KOPT-K1 (cell line): ENCODE data around the gene PRELID1.

Experiments used
- H3K27ac ChIP-seq: fragments of 200-600 bp; sonication (generic); 2 replicates; pipeline ENCODE4 v1.5.1; 2016; ENCODE audit warnings: antibody characterized with exemption, mild to moderate bottlenecking, low read depth, low read length; ENCODE audit not compliant: poor library complexity, severe bottlenecking
- H3K36me3 ChIP-seq: fragments of 200-600 bp; sonication (generic); 2 replicates; pipeline ENCODE4 v1.5.1; 2017; ENCODE audit warnings: antibody characterized with exemption, mild to moderate bottlenecking, low read length, moderate library complexity; ENCODE audit not compliant: insufficient read depth
- H3K9me3 ChIP-seq: fragments of 200-600 bp; sonication (generic); 2 replicates; pipeline ENCODE4 v1.5.1; 2017; ENCODE audit warnings: antibody characterized with exemption, low read length, mild to moderate bottlenecking; ENCODE audit not compliant: insufficient read depth, poor library complexity, severe bottlenecking

Gene PRELID1

DNA sequence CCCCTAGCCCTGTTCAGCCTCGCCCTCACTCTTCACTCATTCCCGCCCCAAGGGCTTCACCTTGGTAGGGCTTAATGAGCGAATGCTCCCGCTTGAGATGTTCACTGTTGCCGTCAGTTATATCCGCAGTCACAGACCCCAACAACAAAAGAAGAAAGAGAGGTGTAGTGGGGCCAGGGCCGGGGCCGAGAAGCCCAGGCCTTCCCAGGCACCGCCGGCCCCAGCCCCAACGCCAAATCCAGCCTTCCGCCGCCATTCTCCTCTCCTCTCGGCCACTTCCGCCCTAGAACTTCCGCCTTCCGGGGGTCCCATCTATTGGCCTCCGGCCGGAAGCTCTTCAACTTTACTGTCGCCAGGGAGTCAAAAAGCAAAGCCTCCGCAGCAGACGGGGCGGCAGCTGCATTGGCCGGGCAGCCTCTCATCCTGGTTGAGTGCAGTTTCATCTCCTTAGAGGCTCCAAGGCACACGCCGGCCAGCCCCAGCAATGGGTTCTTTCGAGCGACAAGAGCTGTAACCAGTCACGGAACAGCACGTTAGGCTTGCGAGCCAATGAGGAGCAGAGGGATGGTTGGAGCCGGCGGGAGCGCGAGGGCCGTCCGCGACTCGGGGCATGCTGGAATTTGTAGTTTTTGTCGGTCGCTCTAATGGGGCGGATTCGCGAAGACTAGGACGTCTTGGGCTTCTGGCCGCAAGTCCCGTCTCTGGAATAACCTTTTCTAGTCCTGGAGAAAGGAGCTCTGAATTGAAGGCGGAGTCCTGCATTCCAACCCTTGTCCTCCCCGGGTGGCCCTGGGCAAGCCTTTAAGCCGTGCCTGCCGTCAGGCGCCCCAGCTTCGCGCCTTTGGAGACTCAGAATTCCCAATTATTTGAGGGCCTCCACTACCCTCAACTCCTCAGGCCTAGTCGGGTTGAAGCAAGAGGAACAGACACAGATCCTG, 48.1 kb downstream of the PRELID1 start, which contains the start of gene LMAN2:
TSS of gene LMAN2 (minus strand) at position 277 of the 938 bp plus-strand sequence. CDS start at position 256, 21 bp downstream.
- Histone ChIP-seq H3K27ac (peak within 1 kb of the TSS; percentile 88), H3K9me3 (no peaks in the 10 kb centered on the region), H3K36me3 (peaks cover 30% of the 10 kb centered on the region)

GRCh38 chr5:177353093-177353492, 49.5 kb downstream of the PRELID1 start:
- no peak overlapping the region for H3K27ac ChIP-seq
- peaks cover 17% of the 10 kb centered on the region for H3K36me3 ChIP-seq
- H3K9me3 ChIP-seq = no peaks in the 10 kb centered on the region

- Histone ChIP-seq H3K9me3 (no peaks in the 10 kb centered on the region), H3K27ac (no peak overlapping the region), H3K36me3 (peaks cover 10% of the 10 kb centered on the region)
Observed at GRCh38 chr5:177354256-177354655, 50.7 kb downstream of the PRELID1 start.

- H3K27ac ChIP-seq = no peak overlapping the region
Observed at GRCh38 chr5:177354711-177355110, 51.1 kb downstream of the PRELID1 start.

GRCh38 chr5:177355162-177355867, 51.7 kb downstream of the PRELID1 start:
- no peaks in the 10 kb centered on the region for H3K36me3 ChIP-seq
- H3K9me3 ChIP-seq = no peaks in the 10 kb centered on the region
- H3K27ac ChIP-seq = peak overlapping the region; percentile 42

More at GRCh38 chr5:177354711-177355110, 51.1 kb downstream of the PRELID1 start:
- no peaks in the 10 kb centered on the region for H3K9me3 ChIP-seq
- H3K36me3 ChIP-seq = peaks cover 5% of the 10 kb centered on the region

GRCh38 chr5:177355868-177356168, 52.2 kb downstream of the PRELID1 start:
- Histone ChIP-seq H3K36me3 (no peaks in the 10 kb centered on the region), H3K27ac (peak overlapping the region; percentile 42), H3K9me3 (no peaks in the 10 kb centered on the region)
